T-helper 17 cell (primary cell): ENCODE results near the gene PSMD9. TPM values are rescaled to one million over a fixed set of nuclear protein-coding genes. Genes with fewer than 3 reads are reported as not detected.

Experiments
- ATAC-seq: fragments of 150-1000 bp; cut with Tn5 transposase; 2 replicates; pipeline ENCODE4 v1.10.0; 2021; ENCODE audit warnings: mild to moderate bottlenecking, moderate library complexity
- DNase-seq, 3 donors: peaks; one replicate each; pipeline versions ENCODE4 v3.0.0 to v3.0.0-alpha.2; 2020 to 2021
- H3K9me3 ChIP-seq: one replicate; pipeline ENCODE4 v1.7.0; 2013; ENCODE audit warnings: low read length, mild to moderate bottlenecking; ENCODE audit not compliant: control insufficient read depth, poor library complexity, severe bottlenecking
- H3K27ac Mint-ChIP-seq: one replicate; pipeline ENCODE4 v1.8.0; 2022; ENCODE audit warnings: mild to moderate bottlenecking, moderate library complexity, mixed read lengths
- H3K27me3 Mint-ChIP-seq: one replicate; pipeline ENCODE4 v1.8.0; 2022; ENCODE audit warnings: mixed read lengths
- H3K36me3 Mint-ChIP-seq: one replicate; pipeline ENCODE4 v1.8.0; 2022; ENCODE audit warnings: low read depth, mixed read lengths
- H3K4me1 Mint-ChIP-seq: one replicate; pipeline ENCODE4 v1.8.0; 2022; ENCODE audit warnings: mild to moderate bottlenecking, mixed read lengths
- H3K4me3 Mint-ChIP-seq: one replicate; pipeline ENCODE4 v1.8.0; 2022; ENCODE audit warnings: mild to moderate bottlenecking, moderate library complexity, mixed read lengths
- total RNA-seq, 4 donors: library from RNA in 2 of 4; stranded (reverse) in 2 of 4; gene quantifications; one replicate each; pipeline ENCODE4 v1.2.3 and lab custom pipeline; 2022 to 2026

The PSMD9 gene
- total RNA-seq, 2 donors from 2014 or later = 40.5 to 51.3 TPM

- no peak overlapping the region for H3K27ac Mint-ChIP-seq
- DNase-seq = no peak
Observed at GRCh38 chr12:121955258-121956237, 67.0 kb downstream of the PSMD9 start.

GRCh38 chr12:121957861-121958515, 69.4 kb downstream of the PSMD9 start:
- H3K4me3 Mint-ChIP-seq = no peak overlapping the region
- H3K27ac Mint-ChIP-seq = no peak overlapping the region
- DNase-seq = no peak
- H3K27me3 Mint-ChIP-seq = peaks cover 8% of the 10 kb centered on the region
- peaks cover 4% of the 10 kb centered on the region for H3K4me1 Mint-ChIP-seq
- H3K9me3 ChIP-seq = no peaks in the 10 kb centered on the region
- no peak for ATAC-seq
- H3K36me3 Mint-ChIP-seq = peaks cover 6% of the 10 kb centered on the region

More at GRCh38 chr12:121955258-121956237, 67.0 kb downstream of the PSMD9 start:
- no peaks in the 10 kb centered on the region for H3K27me3 Mint-ChIP-seq
- H3K4me3 Mint-ChIP-seq = no peak overlapping the region
- H3K36me3 Mint-ChIP-seq = no peaks in the 10 kb centered on the region
- ATAC-seq = no peak
- H3K9me3 ChIP-seq = no peaks in the 10 kb centered on the region
- H3K4me1 Mint-ChIP-seq = no peaks in the 10 kb centered on the region

DNA sequence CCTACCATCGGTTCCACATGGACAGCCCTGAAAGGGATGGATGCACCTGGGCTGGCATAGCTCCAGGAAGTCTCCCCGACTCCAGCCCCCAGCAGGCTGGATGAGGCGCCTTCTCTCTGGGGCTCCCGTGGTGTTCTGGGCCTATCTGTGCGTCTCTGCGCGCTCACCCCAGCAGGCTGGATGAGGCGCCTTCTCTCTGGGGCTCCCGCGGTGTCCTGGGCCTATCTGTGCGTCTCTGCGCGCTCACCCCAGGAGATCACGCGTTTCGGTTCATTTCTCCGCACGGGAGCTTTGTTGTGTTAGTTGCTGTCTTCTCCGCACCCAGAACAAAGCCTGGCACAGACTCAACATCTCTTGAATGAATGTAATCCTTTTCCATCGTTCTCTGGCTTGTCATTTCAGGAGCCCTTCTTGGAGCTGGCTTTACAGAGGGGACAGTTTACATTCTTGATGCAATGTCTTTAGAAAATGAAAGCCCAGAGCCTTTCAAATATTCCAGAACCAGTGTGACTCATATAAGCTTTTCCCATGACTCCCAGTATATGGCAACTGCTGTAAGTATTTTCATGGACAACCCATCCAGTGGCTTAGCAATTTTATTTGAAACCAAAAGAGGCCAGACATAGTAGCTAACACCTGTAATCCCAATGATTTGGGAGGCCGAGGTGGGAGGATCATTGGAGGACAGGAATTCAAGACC, 70.1 kb downstream of the PSMD9 start:
- H3K9me3 ChIP-seq = no peaks in the 10 kb centered on the region
- Mint-ChIP-seq H3K4me3 (no peak overlapping the region), H3K27me3 (peaks cover 11% of the 10 kb centered on the region), H3K4me1 (peaks cover 6% of the 10 kb centered on the region), H3K36me3 (peaks cover 7% of the 10 kb centered on the region), H3K27ac (no peak overlapping the region)
- no peak for DNase-seq
- no peak for ATAC-seq

DNA sequence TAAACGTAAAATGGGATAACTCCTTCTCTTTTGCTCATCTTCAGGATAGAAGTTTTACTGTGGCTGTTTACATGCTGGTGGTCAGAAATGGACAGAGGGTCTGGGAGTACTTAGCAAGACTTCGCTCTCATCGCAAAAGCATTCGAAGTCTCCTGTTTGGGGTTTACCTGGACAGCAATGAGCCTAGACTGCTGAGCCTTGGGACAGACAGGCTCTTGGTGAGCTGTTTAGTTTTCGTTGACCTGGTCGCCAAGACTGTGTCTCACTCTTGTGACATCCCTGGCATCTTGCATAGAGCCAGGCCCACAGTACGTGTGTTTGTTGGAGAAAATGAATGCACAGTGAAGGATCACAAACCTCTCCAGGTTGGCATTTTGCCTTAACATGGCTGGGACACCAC, 72.0 kb downstream of the PSMD9 start:
- H3K9me3 ChIP-seq = no peaks in the 10 kb centered on the region
- DNase-seq (no peak), ATAC-seq (no peak)
- Mint-ChIP-seq H3K27me3 (peaks cover 11% of the 10 kb centered on the region), H3K36me3 (peaks cover 7% of the 10 kb centered on the region), H3K27ac (no peak overlapping the region), H3K4me3 (no peak overlapping the region), H3K4me1 (peaks cover 6% of the 10 kb centered on the region)

GRCh38 chr12:121961195-121961879, 72.7 kb downstream of the PSMD9 start:
- no peaks in the 10 kb centered on the region for H3K9me3 ChIP-seq
- H3K27ac Mint-ChIP-seq = no peak overlapping the region
- peaks cover 11% of the 10 kb centered on the region for H3K27me3 Mint-ChIP-seq
- H3K36me3 Mint-ChIP-seq = peaks cover 7% of the 10 kb centered on the region
- H3K4me1 Mint-ChIP-seq = peaks cover 6% of the 10 kb centered on the region
- ATAC-seq (no peak), DNase-seq (no peak)
- no peak overlapping the region for H3K4me3 Mint-ChIP-seq

GRCh38 chr12:121963341-121964018, 74.9 kb downstream of the PSMD9 start:
- ATAC-seq = no peak

DNA sequence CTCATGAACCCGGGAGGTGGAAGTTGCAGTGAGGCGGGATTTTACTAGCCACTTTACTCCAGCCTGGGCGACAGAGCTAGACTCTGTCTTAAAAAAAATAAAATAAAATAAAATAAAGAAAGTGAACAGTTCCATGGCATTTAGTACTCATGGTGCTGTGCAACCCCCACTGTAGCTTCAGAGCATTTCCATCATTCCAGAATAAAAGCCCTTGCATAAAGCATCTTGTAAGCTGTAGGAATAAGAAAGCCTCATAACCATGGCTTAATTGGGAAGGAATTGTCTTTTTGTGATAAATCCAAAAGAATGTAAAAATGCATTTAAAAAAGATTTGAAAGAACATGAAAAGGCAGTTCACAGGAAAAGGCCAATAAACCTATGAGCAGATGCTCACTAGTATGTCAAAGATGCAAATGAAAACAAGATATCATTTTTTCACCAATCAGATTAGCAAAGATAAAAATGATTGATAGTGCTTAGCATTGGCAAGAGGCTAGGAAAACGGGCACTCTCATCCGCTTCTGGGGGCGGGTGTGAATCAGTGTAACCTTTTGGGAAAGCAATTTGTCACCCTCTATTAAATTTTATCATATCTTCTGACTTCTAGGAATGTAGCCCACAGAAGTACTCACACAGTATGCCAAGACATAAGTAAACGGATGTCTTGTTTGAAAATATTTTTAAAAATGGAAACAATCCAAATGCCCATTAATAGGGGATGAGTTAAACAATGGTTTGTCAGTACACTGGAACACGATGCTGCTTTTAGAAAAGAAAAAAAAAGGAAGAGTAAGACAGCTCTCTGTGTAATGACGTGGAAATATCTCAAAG, 76.4 kb downstream of the PSMD9 start:
- Mint-ChIP-seq H3K4me1 (peaks cover 6% of the 10 kb centered on the region), H3K36me3 (peaks cover 7% of the 10 kb centered on the region), H3K27me3 (peaks cover 11% of the 10 kb centered on the region), H3K4me3 (no peak overlapping the region), H3K27ac (no peak overlapping the region)
- H3K9me3 ChIP-seq = no peaks in the 10 kb centered on the region
- ATAC-seq = no peak
- no peak for DNase-seq

More at GRCh38 chr12:121963341-121964018, 74.9 kb downstream of the PSMD9 start:
- Mint-ChIP-seq H3K27ac (no peak overlapping the region), H3K4me1 (peaks cover 6% of the 10 kb centered on the region), H3K36me3 (peaks cover 7% of the 10 kb centered on the region), H3K27me3 (peaks cover 11% of the 10 kb centered on the region), H3K4me3 (no peak overlapping the region)
- no peaks in the 10 kb centered on the region for H3K9me3 ChIP-seq
- no peak for DNase-seq

GRCh38 chr12:121966959-121967358, 78.4 kb downstream of the PSMD9 start:
- DNase-seq = no peak
- no peaks in the 10 kb centered on the region for H3K9me3 ChIP-seq
- peaks cover 6% of the 10 kb centered on the region for H3K4me1 Mint-ChIP-seq
- H3K27me3 Mint-ChIP-seq = peaks cover 11% of the 10 kb centered on the region
- no peak overlapping the region for H3K27ac Mint-ChIP-seq
- no peak for ATAC-seq
- no peak overlapping the region for H3K4me3 Mint-ChIP-seq
- peaks cover 7% of the 10 kb centered on the region for H3K36me3 Mint-ChIP-seq

Other genes starting within 250 kb of the PSMD9 start
- gene MORN3, start 219.1 kb upstream of the PSMD9 start, total RNA-seq = 1 to 10 TPM; 8.5 to 9.5 TPM
- gene TMEM120B, start 176.0 kb upstream of the PSMD9 start, total RNA-seq = 1 to 10 TPM; 6.9 to 7.0 TPM
- 100 to 1,000 TPM; 121 to 122 TPM for gene RHOF, start 95.1 kb upstream of the PSMD9 start, total RNA-seq
- gene SETD1B, start 84.8 kb upstream of the PSMD9 start, total RNA-seq = 10 to 100 TPM; 54.5 to 64.1 TPM
- not detected for gene HPD, start 29.9 kb upstream of the PSMD9 start, total RNA-seq
- 1 to 10 TPM in 1 of 2 donors, under 1 TPM in 1; 0.97 to 1.1 TPM for gene CFAP251, start 29.8 kb downstream of the PSMD9 start, total RNA-seq
- 1 to 10 TPM; 2.6 to 4.0 TPM for gene BCL7A, start 133.1 kb downstream of the PSMD9 start, total RNA-seq
- 10 to 100 TPM; 83.4 to 86.0 TPM for gene MLXIP, start 190.0 kb downstream of the PSMD9 start, total RNA-seq